OCI-LY7 (cell line): ENCODE measurements around the gene TMTC2. TPM values are rescaled to one million over a fixed set of nuclear protein-coding genes. Genes with fewer than 3 reads are reported as not detected.
A peak's percentile ranks its signal among the peaks of the same experiment; 100 is the strongest.

Experiments
- BruUV-seq: library from RNA; stranded (reverse); fragments of 400-500 nt; replicated peaks from 2 replicates; lab custom pipeline; 2021; lab: Mats Ljungman, UMichigan
- CTCF ChIA-PET: fragments of 300-600 bp; sonication (Branson Sonifier 250); formaldehyde crosslinking; loops from one replicate; lab custom pipeline; 2022; ENCODE audit warnings: antibody characterized with exemption; ENCODE audit not compliant: unreplicated experiment; lab: Charles Lee
- POLR2A ChIA-PET: fragments of 300-600 bp; sonication (Branson Sonifier 250); formaldehyde crosslinking; loops from one replicate; lab custom pipeline; 2022; ENCODE audit warnings: antibody characterized with exemption; lab: Charles Lee
- DNase-seq: peaks from one replicate; pipeline ENCODE4 v3.0.0-alpha.2; 2015; ENCODE audit warnings: low spot score
- H2AFZ ChIP-seq: fragments of 200-600 bp; sonication (generic), shearing (Covaris generic); 2 replicates; pipeline ENCODE4 v1.6.1; 2014; ENCODE audit warnings: mild to moderate bottlenecking, antibody characterized with exemption, low read length, moderate library complexity
- H3K27ac ChIP-seq: fragments of 200-600 bp; sonication (generic); 2 replicates; pipeline ENCODE4 v1.5.1; 2014; ENCODE audit warnings: mixed run types, low read depth, mild to moderate bottlenecking, moderate library complexity, low read length, inconsistent platforms; ENCODE audit not compliant: poor library complexity, severe bottlenecking
- H3K36me3 ChIP-seq: fragments of 200-600 bp; sonication (generic); 2 replicates; pipeline ENCODE4 v1.6.1; 2014; ENCODE audit warnings: mild to moderate bottlenecking, antibody characterized with exemption, low read length, moderate library complexity, mixed read lengths; ENCODE audit not compliant: insufficient read depth
- H3K4me1 ChIP-seq: fragments of 200-600 bp; sonication (generic); 2 replicates; pipeline ENCODE4 v1.5.1; 2014; ENCODE audit warnings: mild to moderate bottlenecking, low read length; ENCODE audit not compliant: insufficient read depth, poor library complexity, severe bottlenecking
- H3K4me2 ChIP-seq: fragments of 200-600 bp; sonication (generic); 2 replicates; pipeline ENCODE4 v1.6.1; 2014; ENCODE audit warnings: mild to moderate bottlenecking, low read length
- H3K4me3 ChIP-seq: fragments of 200-600 bp; sonication (generic); 2 replicates; pipeline ENCODE4 v1.5.1; 2014; ENCODE audit warnings: mild to moderate bottlenecking, low read depth, low read length; ENCODE audit not compliant: poor library complexity, severe bottlenecking
- H3K79me2 ChIP-seq: fragments of 200-600 bp; sonication (generic); 2 replicates; pipeline ENCODE4 v1.6.1; 2016; ENCODE audit warnings: low read depth, mild to moderate bottlenecking, low read length, moderate library complexity, mixed read lengths; ENCODE audit not compliant: insufficient read depth
- H3K9me2 ChIP-seq: fragments of 200-600 bp; sonication (generic); 2 replicates; pipeline ENCODE4 v1.6.1; 2016; ENCODE audit warnings: mild to moderate bottlenecking, low read length, mixed read lengths; ENCODE audit not compliant: insufficient read depth
- H3K9me3 ChIP-seq: fragments of 200-600 bp; sonication (generic); 2 replicates; pipeline ENCODE4 v1.6.1; 2014; ENCODE audit warnings: mild to moderate bottlenecking, mixed run types, low read length, mixed read lengths
- H4K20me1 ChIP-seq: fragments of 200-600 bp; sonication (generic); 2 replicates; pipeline ENCODE4 v1.6.1; 2014; ENCODE audit warnings: mild to moderate bottlenecking, antibody characterized with exemption, low read length, moderate library complexity, mixed read lengths; ENCODE audit not compliant: insufficient read depth
- CTCF ChIP-seq: fragments of 200-600 bp; sonication (generic); conservative IDR thresholded peaks from 2 replicates; pipeline ENCODE4 v1.5.1; 2014; ENCODE audit warnings: mild to moderate bottlenecking, antibody characterized with exemption, low read length, moderate library complexity, mixed read lengths
- EZH2phosphoT487 ChIP-seq: fragments of 200-600 bp; sonication (generic); IDR thresholded peaks from 2 replicates; pipeline ENCODE4 v1.6.1; 2018; ENCODE audit warnings: low read depth, borderline replicate concordance, mild to moderate bottlenecking, mixed run types, antibody characterized with exemption, low read length, moderate library complexity, mixed read lengths
- intact Hi-C: fragments of 100-400 bp; cut with micrococcal nuclease; formaldehyde crosslinking; loops from one replicate; pipeline ENCODE4 v1.10.0; 2022; ENCODE audit not compliant: unreplicated experiment
- total RNA-seq, 2 experiments: library from RNA; depleted of rRNA in 1 of 2; stranded (reverse); fragments of >200 nt in 1 of 2; shearing (Covaris generic) in 1 of 2; gene quantifications; 2 replicates each; pipeline ENCODE4 v1.2.3, GENCODE V29; 2014 to 2022

The TMTC2 gene
- total RNA-seq, 2 experiments from 2014 or later = 5.6 to 8.1 TPM

DNA sequence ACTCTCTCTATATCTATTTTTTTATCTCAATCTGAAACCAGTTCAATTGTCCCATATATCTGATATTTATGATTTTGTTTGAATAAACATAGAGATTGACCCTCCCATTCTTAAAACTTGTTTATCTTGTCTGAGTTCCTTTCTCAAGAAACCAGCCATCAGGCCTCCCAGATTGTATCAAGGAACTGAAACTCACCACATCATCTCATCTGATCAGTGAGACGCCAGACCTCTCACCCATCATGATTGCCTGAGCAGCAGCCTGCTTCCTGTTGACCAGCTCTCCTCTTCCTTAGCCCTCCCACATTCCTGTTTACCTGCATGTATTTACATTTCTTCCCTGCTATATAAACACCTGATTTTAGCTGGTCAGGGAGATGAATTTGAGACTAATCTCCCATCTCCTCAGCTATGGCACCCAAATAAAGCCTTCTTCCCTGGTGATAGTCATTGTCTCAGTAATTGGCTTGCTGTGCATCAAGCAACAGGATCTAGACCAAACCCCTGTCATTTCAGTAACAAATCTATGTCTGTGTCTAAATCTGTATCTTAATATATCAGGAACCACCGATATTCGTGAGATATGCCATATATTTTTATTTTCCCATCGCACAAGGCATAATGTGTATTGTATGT lies 323.6 kb downstream of the TMTC2 start:
- H3K4me1 ChIP-seq = no peaks in the 10 kb centered on the region
- H3K4me3 ChIP-seq = no peak overlapping the region
- ChIA-PET POLR2A (no interaction called here), CTCF (no interaction called here)
- peak; percentile 40 for DNase-seq
- H4K20me1 ChIP-seq = no peaks in the 10 kb centered on the region
- H3K27ac ChIP-seq = no peak overlapping the region
- BruUV-seq = no TSS peak
- H3K9me3 ChIP-seq = no peaks in the 10 kb centered on the region
- H3K9me2 ChIP-seq = no peaks in the 10 kb centered on the region
- no peaks in the 10 kb centered on the region for H3K79me2 ChIP-seq
- H3K4me2 ChIP-seq = no peak overlapping the region
- intact Hi-C loops = no loop called here
- no peak for TF ChIP-seq EZH2phosphoT487
- TF ChIP-seq CTCF = no peak
- H2AFZ ChIP-seq = no peak overlapping the region
- H3K36me3 ChIP-seq = no peaks in the 10 kb centered on the region

DNA sequence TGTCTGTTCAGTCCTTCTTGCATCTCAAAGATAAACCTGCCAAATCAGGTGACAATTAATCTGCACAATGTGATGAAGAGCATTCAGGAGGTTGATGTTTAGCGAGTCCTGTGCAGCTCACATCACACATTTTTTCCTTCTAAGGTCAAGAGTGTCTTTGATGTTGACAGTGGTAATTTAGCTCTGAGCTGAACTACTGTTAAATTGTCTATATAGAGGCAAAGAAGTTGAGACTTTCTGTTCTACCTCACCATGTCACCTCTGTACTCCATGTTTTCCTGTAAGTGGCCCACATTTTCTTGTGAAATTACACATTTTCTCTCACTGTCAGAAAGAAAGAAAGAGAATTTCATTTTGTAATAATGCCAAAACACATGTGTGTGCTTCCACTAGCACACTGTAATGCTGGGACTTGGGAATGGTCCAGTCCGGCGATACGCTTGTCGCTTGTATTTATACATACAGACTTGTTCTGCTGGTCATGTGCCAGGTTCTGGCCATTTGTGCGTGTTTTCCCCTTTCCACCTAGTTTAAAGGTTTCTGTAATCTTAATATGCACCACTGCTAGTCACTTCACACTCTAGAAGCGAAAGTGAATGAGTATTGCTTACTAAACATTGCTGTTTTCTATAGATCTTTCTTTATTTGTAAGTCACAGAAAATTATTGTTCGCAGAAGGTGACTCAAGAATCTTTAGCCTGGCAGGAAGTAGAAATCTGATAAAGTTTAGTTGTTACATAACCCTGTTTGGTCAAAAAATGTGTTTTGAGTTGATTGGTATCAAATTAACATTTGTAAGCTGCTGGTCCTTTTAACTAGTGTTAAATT lies 328.9 kb downstream of the TMTC2 start:
- no peak overlapping the region for H3K27ac ChIP-seq
- TF ChIP-seq EZH2phosphoT487 (no peak), CTCF (no peak)
- no TSS peak for BruUV-seq
- no peaks in the 10 kb centered on the region for H3K9me2 ChIP-seq
- CTCF ChIA-PET = no interaction called here
- H4K20me1 ChIP-seq = no peaks in the 10 kb centered on the region
- no peaks in the 10 kb centered on the region for H3K79me2 ChIP-seq
- POLR2A ChIA-PET = interaction anchor here (0.6 to 1.6 kb wide), 3 partner anchors 9 to 1676 kb away, joined by 3 to 4 read pairs (median 3); no protein-coding TSS in a partner anchor
- H3K9me3 ChIP-seq = no peaks in the 10 kb centered on the region
- H3K4me1 ChIP-seq = no peaks in the 10 kb centered on the region
- no peak overlapping the region for H3K4me2 ChIP-seq
- no peak for DNase-seq
- H3K36me3 ChIP-seq = no peaks in the 10 kb centered on the region
- intact Hi-C loops = no loop called here
- H2AFZ ChIP-seq = no peak overlapping the region
- H3K4me3 ChIP-seq = no peak overlapping the region
